Naive thymus-derived CD4-positive, alpha-beta T cell (primary cell): ENCODE measurements around the gene CAMSAP2. TPM values are rescaled to one million over a fixed set of nuclear protein-coding genes. Genes with fewer than 3 reads are reported as not detected.

ENCODE experiments used
- ATAC-seq: fragments of 150-1000 bp; cut with Tn5 transposase; 2 replicates; pipeline ENCODE4 v1.10.0; 2021; ENCODE audit warnings: mild to moderate bottlenecking, moderate library complexity
- CTCF ChIA-PET: fragments of 350-600 bp; sonication (Branson Sonifier 250); formaldehyde crosslinking; loops from one replicate; lab custom pipeline; 2021; ENCODE audit warnings: antibody characterized with exemption; lab: Charles Lee
- POLR2A ChIA-PET: fragments of 350-600 bp; sonication (Branson Sonifier 250); formaldehyde crosslinking; loops from one replicate; lab custom pipeline; 2021; ENCODE audit warnings: antibody characterized with exemption, inconsistent platforms; lab: Charles Lee
- DNase-seq, 9 donors: peaks; one replicate each; pipeline versions ENCODE4 v3.0.0 to v3.0.0-alpha.2; 2020 to 2022; ENCODE audit warnings: mixed read lengths in 1 of 9
- H3K27ac ChIP-seq: one replicate; pipeline ENCODE4 v1.7.0; 2013; ENCODE audit warnings: mild to moderate bottlenecking, low read depth, low read length, moderate library complexity
- H3K27me3 ChIP-seq, 2 donors: one replicate each; pipeline ENCODE4 v1.7.0; 2013; ENCODE audit warnings: low read length in 2 of 2, mild to moderate bottlenecking in 2 of 2, moderate library complexity in 2 of 2; ENCODE audit not compliant: control insufficient read depth in 2 of 2, insufficient read depth in 2 of 2
- H3K36me3 ChIP-seq, 3 experiments: 1 replicate in 2 of 3; 2 replicates in 1 of 3; pipeline ENCODE4 v1.7.0; 2013; ENCODE audit warnings: low read length in 3 of 3, mild to moderate bottlenecking in 3 of 3, moderate library complexity in 1 of 3; ENCODE audit not compliant: insufficient read depth in 3 of 3, control insufficient read depth in 2 of 3
- H3K4me1 ChIP-seq, 2 donors: one replicate each; pipeline ENCODE4 v1.7.0; 2013; ENCODE audit warnings: low read length in 2 of 2, mild to moderate bottlenecking in 2 of 2, moderate library complexity in 1 of 2; ENCODE audit not compliant: control insufficient read depth in 2 of 2, insufficient read depth in 2 of 2
- H3K4me3 ChIP-seq: 2 replicates; pipeline ENCODE4 v1.7.0; 2013; ENCODE audit warnings: mild to moderate bottlenecking, low read length
- H3K9me3 ChIP-seq, 3 experiments: 1 replicate in 2 of 3; 2 replicates in 1 of 3; pipeline ENCODE4 v1.7.0; 2013; ENCODE audit warnings: low read length in 3 of 3; ENCODE audit not compliant: control insufficient read depth in 2 of 3
- H3K27ac Mint-ChIP-seq, 9 donors: one replicate each; pipeline ENCODE4 v1.8.0; 2020 to 2022; ENCODE audit warnings: mixed read lengths in 9 of 9, mild to moderate bottlenecking in 8 of 9, moderate library complexity in 5 of 9, inconsistent platforms in 2 of 9
- H3K27me3 Mint-ChIP-seq, 5 donors: one replicate each; pipeline ENCODE4 v1.8.0; 2021 to 2022; ENCODE audit warnings: mixed read lengths in 5 of 5, mild to moderate bottlenecking in 1 of 5
- H3K36me3 Mint-ChIP-seq, 5 donors: one replicate each; pipeline ENCODE4 v1.8.0; 2020 to 2022; ENCODE audit warnings: mixed read lengths in 5 of 5, mild to moderate bottlenecking in 3 of 5, inconsistent platforms in 1 of 5
- H3K4me1 Mint-ChIP-seq, 7 donors: one replicate each; pipeline ENCODE4 v1.8.0; 2020 to 2022; ENCODE audit warnings: mixed read lengths in 7 of 7, mild to moderate bottlenecking in 3 of 7, inconsistent platforms in 1 of 7
- H3K4me3 Mint-ChIP-seq, 10 donors: one replicate each; pipeline ENCODE4 v1.8.0; 2020 to 2022; ENCODE audit warnings: mild to moderate bottlenecking in 10 of 10, mixed read lengths in 10 of 10, moderate library complexity in 6 of 10, inconsistent platforms in 2 of 10
- H3K9me3 Mint-ChIP-seq, 11 donors: one replicate each; pipeline ENCODE4 v1.8.0; 2020 to 2022; ENCODE audit warnings: mixed read lengths in 11 of 11, mild to moderate bottlenecking in 4 of 11, inconsistent platforms in 1 of 11, moderate library complexity in 1 of 11
- intact Hi-C, 2 donors: fragments of 100-400 bp; cut with micrococcal nuclease; formaldehyde crosslinking; loops; one replicate each; pipeline ENCODE4 v1.15.1; 2023
- polyA plus RNA-seq, 2 donors: library from polyadenylated mRNA; unstranded; fragments of 300-500 nt; fragmentation: Illumina TruSeq; gene quantifications; one replicate each; pipeline ENCODE4 v1.2.3, GENCODE V29; 2021
- total RNA-seq, 6 experiments: library from RNA in 5 of 6; stranded (reverse) in 5 of 6; gene quantifications; 1 replicate in 5 of 6; 2 replicates in 1 of 6; pipeline ENCODE4 v1.2.3 and lab custom pipeline; 2021 to 2026

Gene CAMSAP2
- total and polyA plus RNA-seq, 7 experiments from 2014 or later = 0.36 to 11.4 (median 4.6) TPM

DNA sequence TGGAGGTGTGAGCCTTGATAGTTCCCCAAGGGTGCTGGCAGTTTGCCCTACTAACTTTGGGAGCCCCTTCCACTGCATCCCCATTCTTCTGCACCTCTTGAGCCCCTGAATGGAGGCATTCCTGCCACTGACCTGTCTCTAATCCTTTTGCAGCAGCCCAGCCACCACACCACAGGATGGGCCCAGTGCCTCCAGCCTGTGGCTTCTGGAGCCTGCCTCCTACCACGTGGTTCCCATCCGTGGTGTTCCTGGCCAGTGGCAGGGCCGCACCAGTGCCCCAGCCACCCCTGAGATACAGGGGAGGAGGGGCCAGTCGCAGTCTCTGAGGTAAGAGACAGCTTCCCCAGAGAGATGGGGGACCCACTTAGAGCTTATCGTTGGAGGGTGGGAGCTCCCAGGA is 170.4 kb downstream of the CAMSAP2 start:
- H3K4me3 Mint-ChIP-seq = no peak overlapping the region
- no peaks in the 10 kb centered on the region for H3K36me3 ChIP-seq
- no peak overlapping the region for H3K27ac Mint-ChIP-seq
- no peak overlapping the region for H3K4me3 ChIP-seq
- no peaks in the 10 kb centered on the region for H3K9me3 ChIP-seq
- H3K27me3 Mint-ChIP-seq = peaks cover 0 to 32% (median 0%) of the 10 kb centered on the region in 5 donors
- ChIA-PET CTCF (no interaction called here), POLR2A (no interaction called here)
- H3K36me3 Mint-ChIP-seq = no peaks in the 10 kb centered on the region
- intact Hi-C loops = no loop called here
- H3K27me3 ChIP-seq = no peaks in the 10 kb centered on the region
- no peak for ATAC-seq
- H3K4me1 ChIP-seq = peaks cover 0 to 16% of the 10 kb centered on the region in 2 donors
- no peaks in the 10 kb centered on the region for H3K9me3 Mint-ChIP-seq
- peaks cover 4 to 12% (median 8%) of the 10 kb centered on the region in 7 donors for H3K4me1 Mint-ChIP-seq
- DNase-seq = no peak
- no peak overlapping the region for H3K27ac ChIP-seq

DNA sequence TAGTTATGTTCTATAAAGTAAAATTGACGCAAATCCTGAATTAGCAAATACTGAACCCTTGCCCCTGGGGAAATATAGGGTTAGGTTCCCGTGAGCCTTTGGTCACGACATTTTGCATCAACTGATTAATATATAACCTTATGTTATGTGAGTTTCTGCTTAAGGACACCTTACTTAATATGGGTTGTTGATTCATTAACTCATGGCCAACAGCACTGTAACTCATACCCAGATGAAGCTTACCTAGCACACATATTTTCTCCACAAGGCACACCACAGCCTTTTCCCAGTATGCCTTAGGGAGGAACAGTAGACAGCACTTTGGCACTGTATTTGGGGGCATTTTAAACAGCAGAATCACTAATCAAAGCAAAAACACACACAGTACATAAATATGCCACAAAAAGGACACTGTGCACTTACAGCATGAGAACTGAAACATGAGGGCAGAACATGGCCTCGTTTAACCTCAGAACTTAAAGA is 171.1 kb downstream of the CAMSAP2 start:
- Mint-ChIP-seq H3K27me3 (peaks cover 0 to 29% (median 0%) of the 10 kb centered on the region in 5 donors), H3K9me3 (no peaks in the 10 kb centered on the region), H3K27ac (no peak overlapping the region), H3K4me3 (no peak overlapping the region), H3K36me3 (no peaks in the 10 kb centered on the region), H3K4me1 (peaks cover 4 to 12% (median 8%) of the 10 kb centered on the region in 7 donors)
- Histone ChIP-seq H3K27ac (no peak overlapping the region), H3K9me3 (no peaks in the 10 kb centered on the region), H3K27me3 (no peaks in the 10 kb centered on the region), H3K4me3 (no peak overlapping the region), H3K4me1 (peaks cover 0 to 16% of the 10 kb centered on the region in 2 donors), H3K36me3 (no peaks in the 10 kb centered on the region)
- ChIA-PET CTCF (no interaction called here), POLR2A (no interaction called here)
- ATAC-seq (no peak), DNase-seq (no peak)
- intact Hi-C loops = no loop called here

Other genes with a start within 250 kb of the CAMSAP2 start
- 10 to 100 TPM in 1 of 5 experiments, under 1 TPM in 2, not detected in 2; 0.16 to 16.2 (median 0.42) TPM for gene KIF14, start 118.1 kb upstream of the CAMSAP2 start, total RNA-seq
- not detected for gene KIF14, start 118.1 kb upstream of the CAMSAP2 start, polyA plus RNA-seq
- 10 to 100 TPM; 20.6 to 41.3 (median 31.1) TPM for gene DDX59, start 69.0 kb upstream of the CAMSAP2 start, total RNA-seq
- 10 to 100 TPM; 15.0 to 19.4 TPM for gene DDX59, start 69.0 kb upstream of the CAMSAP2 start, polyA plus RNA-seq
- gene GPR25, start 134.1 kb downstream of the CAMSAP2 start, total RNA-seq = 1 to 10 TPM in 2 of 5 experiments, under 1 TPM in 2, not detected in 1; 0.48 to 1.3 (median 0.95) TPM
- 1 to 10 TPM in 1 of 2 donors, under 1 TPM in 1; 0.66 to 1.8 TPM for gene GPR25, start 134.1 kb downstream of the CAMSAP2 start, polyA plus RNA-seq
- gene INAVA, start 156.0 kb downstream of the CAMSAP2 start, total RNA-seq = under 1 TPM in 1 of 5 experiments, not detected in 4; 0.51 TPM
- not detected for gene INAVA, start 156.0 kb downstream of the CAMSAP2 start, polyA plus RNA-seq